H9 (cell line): Measurements from ENCODE around the gene CHAF1A. TPM values are rescaled to one million over a fixed set of nuclear protein-coding genes. Genes with fewer than 3 reads are reported as not detected.

Experiments used
- DNase-seq: peaks from one replicate; pipeline ENCODE4 v3.0.0-alpha.2; 2017
- H2AFZ ChIP-seq: one replicate; pipeline ENCODE4 v1.6.1; 2013; ENCODE audit warnings: mild to moderate bottlenecking, low read length, control low read depth, moderate library complexity
- H2AK5ac ChIP-seq: 2 replicates; pipeline ENCODE4 v1.6.1; 2013; ENCODE audit warnings: low read length, control low read depth, mixed read lengths; ENCODE audit not compliant: insufficient read length
- H2BK120ac ChIP-seq: one replicate; pipeline ENCODE4 v1.6.1; 2013; ENCODE audit warnings: low read depth, mild to moderate bottlenecking, low read length, control low read depth, inconsistent platforms; ENCODE audit not compliant: poor library complexity, severe bottlenecking
- H2BK12ac ChIP-seq: 2 replicates; pipeline ENCODE4 v1.6.1; 2013; ENCODE audit warnings: low read length, control low read depth, mixed read lengths, low read depth; ENCODE audit not compliant: insufficient read length
- H2BK15ac ChIP-seq: 2 replicates; pipeline ENCODE4 v1.6.1; 2013; ENCODE audit warnings: low read depth, low read length, control low read depth
- H2BK20ac ChIP-seq: one replicate; pipeline ENCODE4 v1.6.1; 2013; ENCODE audit warnings: low read depth, mild to moderate bottlenecking, low read length, control low read depth, inconsistent platforms; ENCODE audit not compliant: poor library complexity, severe bottlenecking
- H2BK5ac ChIP-seq: 2 replicates; pipeline ENCODE4 v1.6.1; 2013; ENCODE audit warnings: low read length, control low read depth, mixed read lengths; ENCODE audit not compliant: insufficient read length
- H3K14ac ChIP-seq: 2 replicates; pipeline ENCODE4 v1.6.1; 2013; ENCODE audit warnings: low read length, control low read depth; ENCODE audit not compliant: insufficient read depth
- H3K18ac ChIP-seq: 2 replicates; pipeline ENCODE4 v1.6.1; 2013; ENCODE audit warnings: low read depth, mild to moderate bottlenecking, mixed read lengths, low read length, control low read depth; ENCODE audit not compliant: insufficient read length
- H3K23ac ChIP-seq: 2 replicates; pipeline ENCODE4 v1.6.1; 2013; ENCODE audit warnings: low read length, control low read depth, mixed read lengths, low read depth; ENCODE audit not compliant: insufficient read length
- H3K23me2 ChIP-seq: 2 replicates; pipeline ENCODE4 v1.6.1; 2013; ENCODE audit warnings: low read depth, mild to moderate bottlenecking, mixed read lengths, low read length, control low read depth; ENCODE audit not compliant: insufficient read length, poor library complexity, severe bottlenecking
- H3K27ac ChIP-seq: 2 replicates; pipeline ENCODE4 v1.5.1; 2013; ENCODE audit warnings: low read length, control low read depth, mixed read lengths, low read depth; ENCODE audit not compliant: insufficient read length
- H3K27me3 ChIP-seq: 2 replicates; pipeline ENCODE4 v1.6.1; 2013; ENCODE audit warnings: low read length, control low read depth, inconsistent platforms; ENCODE audit not compliant: insufficient read depth
- H3K4ac ChIP-seq: 2 replicates; pipeline ENCODE4 v1.6.1; 2013; ENCODE audit warnings: low read depth, mild to moderate bottlenecking, control low read depth, inconsistent platforms, low read length, moderate library complexity
- H3K4me1 ChIP-seq: 2 replicates; pipeline ENCODE4 v1.6.1; 2013; ENCODE audit warnings: low read length, control low read depth, inconsistent platforms; ENCODE audit not compliant: insufficient read depth
- H3K4me2 ChIP-seq: 2 replicates; pipeline ENCODE4 v1.6.1; 2013; ENCODE audit warnings: low read length, control low read depth, mixed read lengths; ENCODE audit not compliant: insufficient read length, insufficient read depth
- H3K56ac ChIP-seq: 2 replicates; pipeline ENCODE4 v1.6.1; 2013; ENCODE audit warnings: low read depth, mild to moderate bottlenecking, mixed read lengths, low read length, control low read depth; ENCODE audit not compliant: insufficient read length
- H3K79me1 ChIP-seq: 2 replicates; pipeline ENCODE4 v1.6.1; 2013; ENCODE audit warnings: low read depth, mild to moderate bottlenecking, moderate library complexity, low read length, control low read depth, inconsistent platforms; ENCODE audit not compliant: insufficient read depth, poor library complexity, severe bottlenecking
- H3K79me2 ChIP-seq: 2 replicates; pipeline ENCODE4 v1.6.1; 2013; ENCODE audit warnings: low read length, control low read depth, inconsistent platforms; ENCODE audit not compliant: insufficient read depth
- H3K9ac ChIP-seq: 2 replicates; pipeline ENCODE4 v1.6.1; 2013; ENCODE audit warnings: low read length, control low read depth, mixed read lengths; ENCODE audit not compliant: insufficient read length; ENCODE audit errors: extremely low read depth
- H3K9me3 ChIP-seq: one replicate; pipeline ENCODE4 v1.6.1; 2013; ENCODE audit warnings: low read depth, low read length, inconsistent platforms; ENCODE audit not compliant: control insufficient read depth
- H3T11ph ChIP-seq: one replicate; pipeline ENCODE4 v1.6.1; 2013; ENCODE audit warnings: mild to moderate bottlenecking, low read length, control low read depth, inconsistent platforms
- H4K20me1 ChIP-seq: one replicate; pipeline ENCODE4 v1.6.1; 2013; ENCODE audit not compliant: control insufficient read depth, insufficient read length, insufficient read depth
- H4K5ac ChIP-seq: 2 replicates; pipeline ENCODE4 v1.6.1; 2013; ENCODE audit warnings: low read depth, mild to moderate bottlenecking, mixed read lengths, low read length, control low read depth; ENCODE audit not compliant: insufficient read length
- H4K8ac ChIP-seq: replicated peaks from 2 replicates; pipeline ENCODE4 v1.6.1; 2013; ENCODE audit warnings: low read length, control low read depth, mixed read lengths, low read depth; ENCODE audit not compliant: insufficient read length
- H4K91ac ChIP-seq: 2 replicates; pipeline ENCODE4 v1.6.1; 2013; ENCODE audit warnings: low read depth, mild to moderate bottlenecking, moderate library complexity, mixed read lengths, low read length, control low read depth; ENCODE audit not compliant: insufficient read length
- H3K27ac Mint-ChIP-seq, 3 experiments: 2 replicates in 2 of 3; 3 replicates in 1 of 3; pipeline ENCODE4 v1.8.0; 2020 to 2021; ENCODE audit warnings: mixed read lengths in 3 of 3, mild to moderate bottlenecking in 1 of 3, moderate library complexity in 1 of 3
- H3K27me3 Mint-ChIP-seq: 2 replicates; pipeline ENCODE4 v1.8.0; 2021; ENCODE audit warnings: low read depth, mild to moderate bottlenecking, moderate library complexity, mixed read lengths
- H3K36me3 Mint-ChIP-seq, 3 experiments: 2 replicates in 2 of 3; 3 replicates in 1 of 3; pipeline ENCODE4 v1.8.0; 2020 to 2021; ENCODE audit warnings: low read depth in 3 of 3, mixed read lengths in 3 of 3; ENCODE audit not compliant: insufficient read depth in 1 of 3
- H3K4me1 Mint-ChIP-seq, 2 experiments: 2 replicates each; pipeline ENCODE4 v1.8.0; 2020; ENCODE audit warnings: mixed read lengths in 2 of 2
- H3K4me3 Mint-ChIP-seq, 2 experiments: 2 replicates in 1 of 2; 3 replicates in 1 of 2; pipeline ENCODE4 v1.8.0; 2020 to 2021; ENCODE audit warnings: mild to moderate bottlenecking in 2 of 2, mixed read lengths in 2 of 2, moderate library complexity in 1 of 2
- H3K9me3 Mint-ChIP-seq, 2 experiments: 2 replicates in 1 of 2; 3 replicates in 1 of 2; pipeline ENCODE4 v1.8.0; 2020; ENCODE audit warnings: mild to moderate bottlenecking in 2 of 2, mixed read lengths in 2 of 2, moderate library complexity in 1 of 2
- WGBS: extraction: QIAGEN DNeasy Blood & Tissue Kit; methylation state at CpG from one replicate; pipeline ENCODE4 v1.1.7; 2013; ENCODE audit warnings: missing lambda C conversion rate, low lambda C conversion rate, mixed read lengths; ENCODE audit not compliant: insufficient read length; ENCODE audit errors: extremely low coverage; 5-methylcytosine and 5-hydroxymethylcytosine counted together
- total RNA-seq: library from RNA; stranded (reverse); gene quantifications from 2 replicates; pipeline ENCODE4 v1.2.1, GENCODE V29; 2021
- TF ChIP-seq, protein P1 (sequence below): fragments of 200-600 bp; sonication (generic); conservative IDR thresholded peaks from 3 replicates; pipeline ENCODE4 v1.8.0; 2021; ENCODE audit warnings: antibody characterized with exemption, mild to moderate bottlenecking

Gene CHAF1A
- total RNA-seq, 1 experiment from 2014 or later = 143 TPM

DNA sequence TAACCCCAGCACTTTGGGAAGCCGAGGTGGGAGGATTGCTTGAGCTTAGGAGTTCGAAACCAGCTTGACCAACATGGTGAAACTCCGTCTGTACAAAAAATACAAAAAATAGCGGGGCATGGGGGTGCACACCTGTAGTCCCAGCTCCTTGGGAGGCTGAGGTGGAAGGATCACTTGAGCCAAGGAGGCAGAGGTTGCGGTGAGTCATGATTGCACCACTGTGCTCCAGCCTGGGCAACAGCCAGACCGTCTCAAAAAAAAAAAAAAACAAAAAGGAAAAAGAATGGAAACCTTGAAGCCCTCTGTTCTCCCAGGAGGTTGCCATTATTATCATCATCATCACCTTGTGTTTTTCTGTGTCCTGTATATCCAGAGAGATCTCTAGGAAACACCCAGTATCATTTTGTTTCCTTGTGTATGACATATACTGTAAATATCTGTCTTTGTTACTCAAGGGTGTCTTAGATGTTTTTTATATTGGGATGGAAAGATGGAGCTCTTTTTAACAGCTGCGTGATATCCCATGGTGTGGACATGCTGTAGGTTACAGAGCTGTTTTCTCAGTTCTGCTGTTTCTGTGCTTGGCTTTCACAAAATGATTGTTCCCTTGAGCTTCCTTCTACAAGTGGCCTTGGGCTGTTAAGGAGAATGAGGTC lies 11.8 kb downstream of the CHAF1A start:
- TF ChIP-seq, protein P1, sequence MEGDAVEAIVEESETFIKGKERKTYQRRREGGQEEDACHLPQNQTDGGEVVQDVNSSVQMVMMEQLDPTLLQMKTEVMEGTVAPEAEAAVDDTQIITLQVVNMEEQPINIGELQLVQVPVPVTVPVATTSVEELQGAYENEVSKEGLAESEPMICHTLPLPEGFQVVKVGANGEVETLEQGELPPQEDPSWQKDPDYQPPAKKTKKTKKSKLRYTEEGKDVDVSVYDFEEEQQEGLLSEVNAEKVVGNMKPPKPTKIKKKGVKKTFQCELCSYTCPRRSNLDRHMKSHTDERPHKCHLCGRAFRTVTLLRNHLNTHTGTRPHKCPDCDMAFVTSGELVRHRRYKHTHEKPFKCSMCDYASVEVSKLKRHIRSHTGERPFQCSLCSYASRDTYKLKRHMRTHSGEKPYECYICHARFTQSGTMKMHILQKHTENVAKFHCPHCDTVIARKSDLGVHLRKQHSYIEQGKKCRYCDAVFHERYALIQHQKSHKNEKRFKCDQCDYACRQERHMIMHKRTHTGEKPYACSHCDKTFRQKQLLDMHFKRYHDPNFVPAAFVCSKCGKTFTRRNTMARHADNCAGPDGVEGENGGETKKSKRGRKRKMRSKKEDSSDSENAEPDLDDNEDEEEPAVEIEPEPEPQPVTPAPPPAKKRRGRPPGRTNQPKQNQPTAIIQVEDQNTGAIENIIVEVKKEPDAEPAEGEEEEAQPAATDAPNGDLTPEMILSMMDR = no peak
- Histone ChIP-seq H2BK5ac (no peak overlapping the region), H3K4me2 (peak overlapping the region; percentile 26), H2BK120ac (no peak overlapping the region), H3K23ac (no peak overlapping the region), H3K4ac (no peak overlapping the region), H3K79me1 (peaks cover 9% of the 10 kb centered on the region), H3K23me2 (no peaks in the 10 kb centered on the region), H4K91ac (no peak overlapping the region), H3T11ph (no peak overlapping the region), H2BK15ac (no peak overlapping the region), H2BK12ac (no peak overlapping the region), H2AK5ac (no peak overlapping the region), H4K8ac (no peak overlapping the region), H3K9me3 (no peaks in the 10 kb centered on the region), H3K4me1 (peaks cover 3% of the 10 kb centered on the region; the same call in 1 of the 2 replicates), H4K5ac (no peak overlapping the region), H3K9ac (no peak overlapping the region), H3K18ac (no peak overlapping the region), H3K56ac (no peak overlapping the region), H2BK20ac (no peak overlapping the region), H3K27ac (peak overlapping the region; percentile 11), H3K27me3 (no peaks in the 10 kb centered on the region), H2AFZ (no peak overlapping the region), H3K14ac (no peak overlapping the region), H4K20me1 (peaks cover 5% of the 10 kb centered on the region), H3K79me2 (peaks cover 38% of the 10 kb centered on the region; the same call in 1 of the 2 replicates)
- peak overlapping the region in 1 of 2 experiments; percentile 71; a peak in 3 of 5 replicates for H3K4me3 Mint-ChIP-seq
- DNase-seq = no peak
- H3K36me3 Mint-ChIP-seq = peaks cover 43 to 84% (median 70%) of the 10 kb centered on the region in 3 experiments
- H3K27ac Mint-ChIP-seq = peak overlapping the region; percentile 92 to 98 (median 97)
- H3K4me1 Mint-ChIP-seq = peaks cover 42 to 52% of the 10 kb centered on the region in 2 experiments
- WGBS = no CpG with 5 or more reads among the region's 7 CpGs
- no peaks in the 10 kb centered on the region for H3K27me3 Mint-ChIP-seq
- no peaks in the 10 kb centered on the region for H3K9me3 Mint-ChIP-seq
